KOPT-K1 (cell line): Measurements from ENCODE around the gene UGDH.

Experiments used
- H3K27ac ChIP-seq: fragments of 200-600 bp; sonication (generic); 2 replicates; pipeline ENCODE4 v1.5.1; 2016; ENCODE audit warnings: antibody characterized with exemption, mild to moderate bottlenecking, low read depth, low read length; ENCODE audit not compliant: poor library complexity, severe bottlenecking
- H3K36me3 ChIP-seq: fragments of 200-600 bp; sonication (generic); 2 replicates; pipeline ENCODE4 v1.5.1; 2017; ENCODE audit warnings: antibody characterized with exemption, mild to moderate bottlenecking, low read length, moderate library complexity; ENCODE audit not compliant: insufficient read depth
- H3K9me3 ChIP-seq: fragments of 200-600 bp; sonication (generic); 2 replicates; pipeline ENCODE4 v1.5.1; 2017; ENCODE audit warnings: antibody characterized with exemption, low read length, mild to moderate bottlenecking; ENCODE audit not compliant: insufficient read depth, poor library complexity, severe bottlenecking

The UGDH gene

GRCh38 chr4:39456946-39457763, 70.1 kb downstream of the UGDH start:
- Histone ChIP-seq H3K9me3 (no peaks in the 10 kb centered on the region), H3K27ac (peak overlapping the region; percentile 82), H3K36me3 (peaks cover 69% of the 10 kb centered on the region)

GRCh38 chr4:39455486-39455885, 71.8 kb downstream of the UGDH start:
- H3K36me3 ChIP-seq = peaks cover 75% of the 10 kb centered on the region
- H3K9me3 ChIP-seq = no peaks in the 10 kb centered on the region
- H3K27ac ChIP-seq = no peak overlapping the region

DNA sequence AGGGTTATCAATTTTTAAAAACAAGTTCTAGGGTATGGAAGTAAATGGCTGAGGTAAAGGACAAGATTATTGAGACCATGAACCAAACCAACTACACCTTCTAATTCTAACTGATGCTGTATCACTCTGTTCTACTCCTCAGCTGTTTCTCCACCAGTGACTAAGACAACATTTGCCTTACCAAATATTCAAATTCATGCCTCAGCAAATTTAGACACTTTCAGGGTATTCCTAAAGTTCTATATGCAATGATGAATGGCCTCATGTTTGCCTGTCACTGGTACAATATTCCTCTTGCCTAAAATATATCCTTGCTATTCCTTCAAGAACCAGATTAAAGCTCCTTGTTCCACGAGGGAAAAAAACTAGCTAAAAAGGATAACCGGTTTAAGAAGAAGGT, 73.5 kb downstream of the UGDH start:
- no peak overlapping the region for H3K27ac ChIP-seq
- H3K36me3 ChIP-seq = peaks cover 87% of the 10 kb centered on the region
- H3K9me3 ChIP-seq = no peaks in the 10 kb centered on the region

DNA sequence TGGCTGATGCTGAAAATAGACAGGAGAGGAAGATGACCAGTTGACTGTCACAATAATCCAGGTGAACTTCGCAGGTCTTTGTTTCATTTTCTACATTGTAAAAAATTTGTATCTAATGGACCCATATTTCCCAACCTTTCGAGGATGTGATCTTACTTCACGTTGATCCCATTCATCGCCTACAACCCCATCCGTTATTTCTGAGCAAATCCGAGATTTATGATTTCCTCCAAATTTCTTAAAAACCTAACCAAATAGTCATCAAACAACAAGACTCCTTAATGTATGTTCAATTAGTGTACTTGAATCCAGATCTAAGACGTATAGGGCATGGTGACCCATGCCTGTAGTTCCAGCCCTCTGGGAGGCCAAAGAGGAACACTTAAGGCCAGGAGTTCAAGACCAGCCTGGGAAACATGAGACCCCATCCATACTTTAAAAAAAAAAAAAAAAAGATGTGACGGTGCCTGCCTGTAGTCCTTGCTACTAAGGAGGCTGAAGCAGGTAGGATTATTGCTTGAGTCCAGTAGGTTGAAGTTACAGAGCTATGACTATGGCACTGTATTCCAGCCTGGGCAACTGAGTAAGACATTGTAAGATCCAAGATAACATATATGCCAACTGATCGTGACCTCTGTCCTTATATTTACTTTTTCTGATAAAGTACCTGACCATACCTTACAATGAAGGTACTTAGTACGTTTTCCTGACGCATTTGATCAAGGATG, 74.2 kb downstream of the UGDH start:
- peaks cover 90% of the 10 kb centered on the region for H3K36me3 ChIP-seq

GRCh38 chr4:39452153-39452859, 74.9 kb downstream of the UGDH start:
- peaks cover 83% of the 10 kb centered on the region for H3K36me3 ChIP-seq
- H3K9me3 ChIP-seq = no peaks in the 10 kb centered on the region
- no peak overlapping the region for H3K27ac ChIP-seq

More for the DNA sequence above, 74.2 kb downstream of the UGDH start:
- Histone ChIP-seq H3K9me3 (no peaks in the 10 kb centered on the region), H3K27ac (no peak overlapping the region)

- H3K27ac ChIP-seq = no peak overlapping the region
- H3K36me3 ChIP-seq = peaks cover 75% of the 10 kb centered on the region
- H3K9me3 ChIP-seq = no peaks in the 10 kb centered on the region
These were observed 75.7 kb downstream of the UGDH start for GRCh38 chr4:39451423-39452023.

DNA sequence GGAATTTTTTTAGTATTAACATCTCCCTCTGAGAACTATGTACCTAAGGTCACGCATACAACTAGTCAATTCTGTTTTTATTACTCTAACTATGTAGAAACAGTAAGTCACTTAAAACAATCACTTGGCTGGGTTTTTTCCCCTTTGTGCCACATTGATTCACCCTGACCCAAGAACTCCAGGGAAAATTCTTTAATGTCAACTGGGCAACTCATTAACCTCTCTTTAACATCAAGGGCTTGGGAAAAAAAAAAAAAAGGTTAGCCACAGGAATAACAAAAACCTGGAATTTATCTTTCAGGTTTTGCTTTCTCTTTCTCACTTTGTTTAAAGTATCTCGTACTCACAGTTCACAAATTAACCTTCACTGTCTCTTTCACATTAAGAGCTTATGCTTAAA, 76.6 kb downstream of the UGDH start:
- peaks cover 66% of the 10 kb centered on the region for H3K36me3 ChIP-seq
- H3K9me3 ChIP-seq = no peaks in the 10 kb centered on the region
- no peak overlapping the region for H3K27ac ChIP-seq
